SK-N-DZ (cell line): ENCODE data around the gene COX5B. TPM values are rescaled to one million over a fixed set of nuclear protein-coding genes. Genes with fewer than 3 reads are reported as not detected.
A peak's percentile ranks its signal among the peaks of the same experiment; 100 is the strongest.
"Not testable (repeated sequence)": the region's sequence is repeated elsewhere in the genome, so short reads cannot be mapped to it uniquely, and the experiment has no call there.

ENCODE experiments used
- DNase-seq: peaks from one replicate; pipeline ENCODE4 v3.0.0-alpha.2; 2015; ENCODE audit warnings: low spot score
- polyA plus RNA-seq, 2 experiments: library from polyadenylated mRNA; depleted of rRNA; stranded (reverse); fragments of >200 nt; gene quantifications; 2 replicates each; pipeline ENCODE4 v1.2.3, GENCODE V29; 2014

COX5B gene, protein sequence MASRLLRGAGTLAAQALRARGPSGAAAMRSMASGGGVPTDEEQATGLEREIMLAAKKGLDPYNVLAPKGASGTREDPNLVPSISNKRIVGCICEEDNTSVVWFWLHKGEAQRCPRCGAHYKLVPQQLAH
- 409 and 432 TPM in 2 replicates for polyA plus RNA-seq (2014; cell fraction: cytosol; rRNA removed)
- polyA plus RNA-seq (2014; cell fraction: nucleus; rRNA removed), result 302 and 505 TPM in 2 replicates

- peak; percentile 97 for DNase-seq
Measured at GRCh38 chr2:97645695-97646629, at the start of gene COX5B. COX5B (plus strand) TSS chr2:97646062; CDS start chr2:97646087, 25 bp downstream.

DNA sequence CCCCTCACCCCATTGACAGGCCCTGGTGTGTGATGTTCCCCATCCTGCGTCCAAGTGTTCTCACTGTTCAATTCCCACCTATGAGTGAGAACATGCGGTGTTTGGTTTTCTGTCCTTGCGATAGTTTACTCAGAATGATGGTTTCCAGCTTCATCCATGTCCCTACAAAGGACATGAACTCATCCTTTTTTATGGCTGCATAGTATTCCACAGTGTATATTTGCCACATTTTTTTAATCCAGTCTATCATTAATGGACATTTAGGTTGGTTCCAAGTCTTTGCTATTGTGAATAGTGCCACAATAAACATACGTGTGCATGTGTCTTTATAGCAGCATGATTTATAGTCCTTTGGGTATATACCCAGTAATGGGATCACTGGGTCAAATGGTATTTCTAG lies 49.7 kb upstream of the COX5B start:
- not testable (repeated sequence) for DNase-seq

DNA sequence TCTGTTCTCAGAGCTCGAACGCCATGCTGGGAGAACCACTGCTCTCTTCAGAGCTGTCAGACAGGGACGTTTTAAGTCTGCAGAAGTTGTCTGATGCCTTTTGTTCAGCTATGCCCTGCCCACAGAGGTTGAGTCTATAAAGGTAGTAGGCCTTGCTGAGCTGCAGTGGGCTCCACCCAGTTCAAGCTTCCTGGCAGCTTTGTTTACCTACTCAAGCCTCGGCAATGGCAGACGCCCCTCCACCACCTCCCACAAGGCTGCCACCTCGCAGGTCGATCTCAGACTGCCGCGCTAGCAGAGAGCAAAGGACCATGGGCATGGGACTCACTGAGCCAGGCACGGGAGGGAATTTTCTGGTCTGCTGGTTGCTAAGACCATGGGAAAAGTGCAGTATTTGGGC lies 44.3 kb upstream of the COX5B start:
- not testable (repeated sequence) for DNase-seq

- DNase-seq, result not testable (repeated sequence)
Measured at GRCh38 chr2:97605109-97605508, 40.8 kb upstream of the COX5B start.

GRCh38 chr2:97605524-97606339 lies 40.1 kb upstream of the COX5B start:
- not testable (repeated sequence) for DNase-seq

GRCh38 chr2:97608745-97609144 lies 37.1 kb upstream of the COX5B start:
- not testable (repeated sequence) for DNase-seq

- not testable (repeated sequence) for DNase-seq
Measured at GRCh38 chr2:97611895-97612294, 34.0 kb upstream of the COX5B start.

GRCh38 chr2:97615746-97616145 lies 30.1 kb upstream of the COX5B start:
- DNase-seq, result not testable (repeated sequence)

GRCh38 chr2:97617911-97618310 lies 28.0 kb upstream of the COX5B start:
- DNase-seq, result no peak

DNA sequence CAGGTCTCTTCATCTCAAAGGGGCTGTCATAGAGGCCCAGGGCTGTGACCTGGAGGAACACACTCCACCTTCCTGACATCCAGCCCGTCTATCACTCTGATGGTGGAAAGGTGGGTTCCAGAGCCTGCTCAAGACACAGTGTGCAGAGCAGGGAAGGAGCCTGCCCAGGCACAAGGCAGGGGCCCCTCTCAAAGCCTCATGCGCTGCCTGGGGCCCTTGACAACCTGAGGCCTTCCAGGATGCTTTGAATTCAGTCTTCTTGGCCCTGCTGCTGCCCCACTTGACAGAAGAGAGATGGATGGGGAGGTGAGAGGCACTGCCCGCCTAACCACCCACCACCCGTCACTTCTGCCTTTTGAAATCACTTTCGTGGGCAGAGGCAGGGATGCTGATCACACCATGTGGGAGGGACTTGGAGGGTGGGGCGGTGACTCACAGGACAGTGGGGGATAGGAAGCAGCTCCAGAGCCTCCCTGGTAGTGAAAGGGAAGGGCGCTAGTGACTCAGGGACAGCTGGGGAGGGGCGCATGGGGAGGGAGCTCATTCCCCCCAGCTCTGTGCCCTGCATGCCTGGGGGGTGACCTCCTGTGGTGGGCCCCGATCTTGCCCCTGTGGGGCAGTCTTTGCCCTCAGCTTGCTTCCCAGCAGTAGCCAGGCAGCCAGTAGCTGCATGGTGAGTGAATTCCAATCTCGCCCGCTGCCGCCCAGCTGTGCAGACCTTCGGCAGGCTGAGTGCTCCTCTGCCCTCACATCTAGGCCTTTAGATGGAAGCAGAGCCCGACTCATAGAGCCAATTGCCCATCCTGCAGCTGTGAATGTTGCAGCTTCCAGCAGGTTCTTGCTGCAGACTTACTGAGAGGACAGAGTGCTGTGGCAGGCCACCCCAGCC lies 26.7 kb upstream of the COX5B start:
- DNase-seq, result not testable (repeated sequence)

GRCh38 chr2:97620492-97620891 lies 25.4 kb upstream of the COX5B start:
- not testable (repeated sequence) for DNase-seq

DNA sequence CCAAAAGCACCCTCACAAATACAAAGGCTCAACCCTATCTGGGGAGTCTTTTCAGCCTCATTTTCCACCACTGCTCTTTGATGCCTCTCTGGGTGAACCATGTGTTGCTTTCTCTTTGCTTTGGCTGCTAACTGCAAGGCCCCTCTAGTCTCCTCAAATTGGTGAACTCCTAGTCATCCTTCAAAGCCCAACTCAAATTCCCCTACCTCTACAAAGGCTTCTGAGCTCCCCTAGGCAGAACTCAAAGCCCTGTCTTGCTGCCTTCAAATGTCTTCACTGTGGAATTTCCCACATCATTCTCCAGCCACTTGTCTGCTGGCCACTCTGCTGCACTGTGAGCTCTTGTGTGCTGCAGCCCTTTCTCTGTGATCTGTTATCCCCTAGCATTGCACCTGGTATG lies 22.9 kb upstream of the COX5B start:
- DNase-seq, result not testable (repeated sequence)

DNA sequence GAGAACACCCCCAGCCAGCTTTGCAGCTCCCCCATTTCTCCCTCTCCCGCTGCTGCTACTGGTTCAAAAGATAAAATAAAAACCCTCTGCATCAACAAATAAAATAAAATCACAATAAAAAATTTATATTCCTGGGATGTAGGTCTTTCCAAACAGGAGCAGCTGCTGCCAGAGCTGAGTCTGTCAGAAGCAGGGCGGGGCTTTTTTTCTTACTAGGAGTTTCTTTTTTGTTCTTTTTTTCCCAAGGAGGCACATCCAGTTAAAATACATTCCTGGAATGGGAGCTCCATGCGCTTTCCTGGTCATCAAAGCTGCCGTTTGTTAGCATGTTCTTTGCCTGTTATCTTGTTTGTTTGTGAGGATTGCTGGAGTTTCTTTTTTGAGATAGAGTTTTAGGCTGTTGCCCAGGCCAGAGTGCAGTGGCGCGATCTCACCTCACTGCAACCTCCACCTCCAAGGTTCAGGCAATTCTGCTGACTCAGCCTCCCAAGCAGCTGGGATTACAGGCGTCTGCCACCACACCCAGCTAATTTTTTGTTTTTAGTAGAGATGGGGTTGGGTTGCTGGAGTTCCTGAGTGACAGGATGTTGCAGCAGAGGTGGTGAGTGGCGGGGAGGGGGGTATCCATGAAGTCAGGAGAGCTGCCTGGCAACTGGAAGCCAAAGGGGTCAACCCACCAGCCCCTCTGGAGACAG lies 20.4 kb upstream of the COX5B start:
- DNase-seq, result not testable (repeated sequence)

DNA sequence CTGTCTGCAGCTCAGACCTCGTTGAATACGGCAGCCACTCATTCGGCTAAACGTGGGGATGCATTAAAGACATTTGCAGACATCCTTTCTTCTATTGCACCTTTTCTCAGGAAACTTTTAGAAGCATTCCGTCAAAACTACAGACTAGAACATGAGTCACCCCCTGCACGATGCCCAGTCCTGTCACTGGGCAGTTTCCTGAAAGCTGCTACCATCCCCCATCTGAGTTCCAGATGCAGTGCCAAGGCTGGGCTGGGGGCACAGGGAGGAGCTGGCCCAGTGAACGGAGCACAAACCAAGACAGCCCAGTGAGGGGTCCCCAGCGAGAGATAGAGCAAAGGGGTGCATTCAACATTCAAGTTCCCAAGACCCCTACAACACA lies 19.8 kb upstream of the COX5B start:
- not testable (repeated sequence) for DNase-seq

GRCh38 chr2:97644023-97644717 lies 1.7 kb upstream of the COX5B start:
- no peak for DNase-seq

GRCh38 chr2:97645112-97645694 lies 659 bp upstream of the COX5B start:
- peak; percentile 35 for DNase-seq

DNA sequence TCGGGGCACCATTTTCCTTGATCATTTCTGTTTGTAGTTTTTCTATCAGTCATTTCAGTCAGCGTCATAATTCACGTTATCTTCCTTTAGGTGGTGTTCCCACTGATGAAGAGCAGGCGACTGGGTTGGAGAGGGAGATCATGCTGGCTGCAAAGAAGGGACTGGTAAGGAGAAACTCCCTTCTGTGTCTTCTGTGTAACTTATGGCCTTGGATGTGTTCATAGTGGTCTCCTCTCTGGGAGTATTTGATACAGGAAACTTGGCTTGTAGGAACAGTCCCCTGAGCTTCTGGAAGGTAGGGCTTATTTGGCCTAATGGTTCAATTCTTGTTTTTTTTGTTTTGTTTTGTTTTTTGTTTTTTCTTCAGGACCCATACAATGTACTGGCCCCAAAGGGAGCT lies 1.1 kb downstream of the COX5B start:
- no peak for DNase-seq

DNA sequence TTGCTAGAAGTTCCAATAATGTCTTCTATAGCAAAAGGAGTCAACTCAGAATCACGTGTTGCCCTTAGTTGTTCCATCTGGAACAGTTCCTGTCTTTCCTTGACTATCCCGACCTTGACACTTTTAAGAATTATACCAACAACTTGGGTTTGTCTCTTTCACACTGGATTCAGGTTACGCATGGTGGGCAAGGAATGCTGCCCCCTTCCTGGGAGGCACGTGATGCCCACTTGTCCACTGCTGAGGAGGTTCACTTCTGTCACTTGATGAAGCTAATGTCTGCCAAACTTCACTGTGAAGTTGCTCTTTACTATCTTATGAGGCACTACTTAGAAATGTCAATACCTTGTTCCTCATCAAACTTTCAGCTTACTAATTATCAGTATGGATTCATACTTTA lies 5.3 kb downstream of the COX5B start:
- DNase-seq, result no peak

DNA sequence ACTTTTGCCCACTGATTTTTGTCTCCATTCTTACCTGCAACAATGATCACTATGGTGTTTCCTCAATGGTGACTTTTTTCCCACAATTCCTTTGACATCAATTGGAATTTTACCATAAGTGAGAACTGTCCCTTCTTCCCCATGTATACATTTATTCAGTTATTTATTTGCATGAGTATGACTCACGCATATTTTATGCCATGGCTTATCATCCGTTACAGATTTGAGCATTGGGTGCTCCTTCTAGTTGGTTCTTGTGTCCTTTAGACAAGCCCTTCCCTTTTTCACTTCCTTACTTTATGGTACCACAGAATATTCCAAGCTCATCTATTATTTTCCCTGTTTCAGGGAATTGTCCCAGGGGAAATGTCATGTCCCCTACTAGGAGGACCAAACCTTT lies 7.6 kb downstream of the COX5B start:
- no peak for DNase-seq
